ENCODE data around the gene PAM.

- TF ChIP-seq, protein P1, sequence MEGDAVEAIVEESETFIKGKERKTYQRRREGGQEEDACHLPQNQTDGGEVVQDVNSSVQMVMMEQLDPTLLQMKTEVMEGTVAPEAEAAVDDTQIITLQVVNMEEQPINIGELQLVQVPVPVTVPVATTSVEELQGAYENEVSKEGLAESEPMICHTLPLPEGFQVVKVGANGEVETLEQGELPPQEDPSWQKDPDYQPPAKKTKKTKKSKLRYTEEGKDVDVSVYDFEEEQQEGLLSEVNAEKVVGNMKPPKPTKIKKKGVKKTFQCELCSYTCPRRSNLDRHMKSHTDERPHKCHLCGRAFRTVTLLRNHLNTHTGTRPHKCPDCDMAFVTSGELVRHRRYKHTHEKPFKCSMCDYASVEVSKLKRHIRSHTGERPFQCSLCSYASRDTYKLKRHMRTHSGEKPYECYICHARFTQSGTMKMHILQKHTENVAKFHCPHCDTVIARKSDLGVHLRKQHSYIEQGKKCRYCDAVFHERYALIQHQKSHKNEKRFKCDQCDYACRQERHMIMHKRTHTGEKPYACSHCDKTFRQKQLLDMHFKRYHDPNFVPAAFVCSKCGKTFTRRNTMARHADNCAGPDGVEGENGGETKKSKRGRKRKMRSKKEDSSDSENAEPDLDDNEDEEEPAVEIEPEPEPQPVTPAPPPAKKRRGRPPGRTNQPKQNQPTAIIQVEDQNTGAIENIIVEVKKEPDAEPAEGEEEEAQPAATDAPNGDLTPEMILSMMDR (IDR thresholded peaks at IDR 0.05): no peak
- no peak for TF ChIP-seq EP300 (IDR thresholded peaks at IDR 0.05)
- no peak for TF ChIP-seq POLR2AphosphoS5 (IDR thresholded peaks at IDR 0.05)
- TF ChIP-seq POLR2A (IDR thresholded peaks at IDR 0.05): no peak
Observed at GRCh38 chr5:102975457-102976182, 220.5 kb downstream of the PAM start.
